Upper lobe of left lung (tissue), 6 donors: Measurements from ENCODE around the gene TMEM134. TPM values are rescaled to one million over a fixed set of nuclear protein-coding genes. Genes with fewer than 3 reads are reported as not detected.

ENCODE experiments used
- ATAC-seq, 2 donors: fragments of 200-7000 bp; cut with Tn5 transposase; one replicate each; pipeline ENCODE4 v1.9.1; 2022; ENCODE audit warnings: mild to moderate bottlenecking in 2 of 2, moderate library complexity in 2 of 2; ENCODE audit not compliant: low FRiP score in 2 of 2
- DNase-seq, 2 donors: peaks; one replicate each; pipeline ENCODE4 v3.0.0-alpha.2; 2019 to 2020
- H3K27ac ChIP-seq, 4 donors: fragments of 200-600 bp; sonication (generic); one replicate each; pipeline ENCODE4 v1.5.1; 2016 to 2019
- H3K27me3 ChIP-seq, 4 donors: fragments of 200-600 bp; sonication (generic); one replicate each; pipeline ENCODE4 v1.5.1; 2017 to 2019
- H3K36me3 ChIP-seq, 4 donors: fragments of 200-600 bp; sonication (generic); one replicate each; pipeline ENCODE4 v1.5.1; 2016 to 2019
- H3K4me1 ChIP-seq, 4 donors: fragments of 200-600 bp; sonication (generic); one replicate each; pipeline ENCODE4 v1.5.1; 2018 to 2019
- H3K4me3 ChIP-seq, 4 donors: fragments of 200-600 bp; sonication (generic); one replicate each; pipeline ENCODE4 v1.5.1; 2017 to 2019; ENCODE audit warnings: mild to moderate bottlenecking in 2 of 4, moderate library complexity in 1 of 4
- H3K9me3 ChIP-seq, 4 donors: fragments of 200-600 bp; sonication (generic); one replicate each; pipeline ENCODE4 v1.5.1; 2018 to 2019
- CTCF ChIP-seq, 6 experiments: fragments of 450-650 bp in 4 of 6; fragments of 200-600 bp in 2 of 6; sonication (generic) in 2 of 6; IDR thresholded peaks; one replicate each; pipeline ENCODE4 v1.5.1; 2016 to 2019; ENCODE audit warnings: antibody characterized with exemption in 6 of 6
- EP300 ChIP-seq, 4 donors: sonication (generic); formaldehyde crosslinking; IDR thresholded peaks; one replicate each; pipeline ENCODE4 v1.5.1; 2017; ENCODE audit warnings: antibody characterized with exemption in 4 of 4, control low read depth in 2 of 4
- POLR2A ChIP-seq, 4 donors: fragments of 450-650 bp; IDR thresholded peaks; one replicate each; pipeline ENCODE4 v1.5.1; 2016 to 2017; ENCODE audit warnings: antibody characterized with exemption in 4 of 4, mild to moderate bottlenecking in 2 of 4
- POLR2AphosphoS5 ChIP-seq, 2 donors: sonication (generic); formaldehyde crosslinking; IDR thresholded peaks; one replicate each; pipeline ENCODE4 v1.5.1; 2017; ENCODE audit warnings: antibody characterized with exemption in 2 of 2
- WGBS, 2 donors: methylation state at CpG; one replicate each; pipeline ENCODE4 v1.1.5; 2017 to 2018; 5-methylcytosine and 5-hydroxymethylcytosine counted together
- total RNA-seq, 6 donors: library from RNA; depleted of rRNA in 4 of 6; stranded (reverse); fragments of >200 nt in 4 of 6; gene quantifications; one replicate each; pipeline versions ENCODE4 v1.1.0 to v1.2.1, GENCODE V29; 2016 to 2021
- donor health status: DM: no; HTN: no; CAD: no; lungs with moderate emphysema.
- donor health status: DM: no; HTN: yes; CAD: no; lungs with severe emphysema.

TMEM134 gene
- total RNA-seq, 6 donors from 2014 or later, result 51.2 to 102 (median 75.2) TPM

GRCh38 chr11:67445515-67445914, 23.5 kb downstream of the TMEM134 start:
- H3K27me3 ChIP-seq, result no peaks in the 10 kb centered on the region
- no peak for DNase-seq
- 76 to 98% methylated on average over 5 of the region's 5 CpGs for WGBS, 2 donors
- H3K9me3 ChIP-seq, result no peaks in the 10 kb centered on the region
- ATAC-seq, result no peak
- peaks cover 12 to 30% (median 23%) of the 10 kb centered on the region in 4 donors for H3K4me1 ChIP-seq
- no peak overlapping the region for H3K4me3 ChIP-seq
- H3K27ac ChIP-seq, result no peak overlapping the region
- peaks cover 0 to 16% (median 12%) of the 10 kb centered on the region in 4 donors for H3K36me3 ChIP-seq
- no peak for TF ChIP-seq EP300 (IDR thresholded peaks at IDR 0.05)
- TF ChIP-seq CTCF (IDR thresholded peaks at IDR 0.05), result no peak
- TF ChIP-seq POLR2A (IDR thresholded peaks at IDR 0.05), result no peak
- no peak for TF ChIP-seq POLR2AphosphoS5 (IDR thresholded peaks at IDR 0.05)

GRCh38 chr11:67442504-67443404, 26.3 kb downstream of the TMEM134 start:
- peaks cover 0 to 44% (median 33%) of the 10 kb centered on the region in 4 donors for H3K36me3 ChIP-seq
- no peaks in the 10 kb centered on the region for H3K9me3 ChIP-seq
- H3K4me1 ChIP-seq, result peaks cover 20 to 49% (median 29%) of the 10 kb centered on the region in 4 donors
- H3K27me3 ChIP-seq, result no peaks in the 10 kb centered on the region
- TF ChIP-seq POLR2A (IDR thresholded peaks at IDR 0.05) (no peak), CTCF (IDR thresholded peaks at IDR 0.05) (no peak), POLR2AphosphoS5 (IDR thresholded peaks at IDR 0.05) (no peak), EP300 (IDR thresholded peaks at IDR 0.05) (no peak)
- ATAC-seq, result peak in 1 of 2 donors; percentile 1
- WGBS, 2 donors, result 18 to 38% methylated on average over 20 to 39 of the region's 45 CpGs
- H3K27ac ChIP-seq, result peak overlapping the region; percentile 91 to 97 (median 95)
- DNase-seq, result no peak
- peak overlapping the region; percentile 80 to 95 (median 91) for H3K4me3 ChIP-seq

- Histone ChIP-seq H3K36me3 (peaks cover 0 to 48% (median 38%) of the 10 kb centered on the region in 4 donors), H3K9me3 (no peaks in the 10 kb centered on the region), H3K27ac (peak overlapping the region; percentile 91 to 97 (median 95)), H3K4me3 (peak overlapping the region in 1 of 4 donors; percentile 95), H3K4me1 (peaks cover 20 to 49% (median 29%) of the 10 kb centered on the region in 4 donors), H3K27me3 (no peaks in the 10 kb centered on the region)
- peak in 1 of 2 donors; percentile 75 for DNase-seq
- WGBS, 2 donors, result 84 to 88% methylated on average over 12 to 28 of the region's 28 CpGs
- no peak for ATAC-seq
- TF ChIP-seq POLR2AphosphoS5 (IDR thresholded peaks at IDR 0.05) (no peak), CTCF (IDR thresholded peaks at IDR 0.05) (no peak), POLR2A (IDR thresholded peaks at IDR 0.05) (no peak), EP300 (IDR thresholded peaks at IDR 0.05) (no peak)
These were observed 27.2 kb downstream of the TMEM134 start for GRCh38 chr11:67441731-67442351.

GRCh38 chr11:67441098-67441563, 27.9 kb downstream of the TMEM134 start:
- TF ChIP-seq POLR2AphosphoS5 (IDR thresholded peaks at IDR 0.05) (no peak), CTCF (IDR thresholded peaks at IDR 0.05) (no peak), EP300 (IDR thresholded peaks at IDR 0.05) (no peak), POLR2A (IDR thresholded peaks at IDR 0.05) (no peak)
- Histone ChIP-seq H3K27me3 (no peaks in the 10 kb centered on the region), H3K4me3 (no peak overlapping the region), H3K36me3 (peaks cover 0 to 51% (median 39%) of the 10 kb centered on the region in 4 donors), H3K27ac (peak overlapping the region in 1 of 4 donors; percentile 17), H3K9me3 (no peaks in the 10 kb centered on the region), H3K4me1 (peaks cover 20 to 54% (median 29%) of the 10 kb centered on the region in 4 donors)
- ATAC-seq (no peak), DNase-seq (peak in 1 of 2 donors; percentile 83)
- 89 to 91% methylated on average over 6 to 14 of the region's 21 CpGs for WGBS, 2 donors
